ENCODE data around the gene CAMTA2.

- TF ChIP-seq POLR2A (IDR thresholded peaks at IDR 0.05) (no peak), CTCF (IDR thresholded peaks at IDR 0.05) (no peak), POLR2AphosphoS5 (IDR thresholded peaks at IDR 0.05) (no peak)
Observed at GRCh38 chr17:4939546-4939795, 48.0 kb downstream of the CAMTA2 start.

Measured in breast epithelium (tissue), 3 donors.